Adrenal gland (tissue), 12 donors: ENCODE results near the gene SFMBT1. TPM values are rescaled to one million over a fixed set of nuclear protein-coding genes. Genes with fewer than 3 reads are reported as not detected.
"Not testable (repeated sequence)": the region's sequence is repeated elsewhere in the genome, so short reads cannot be mapped to it uniquely, and the experiment has no call there.

Source experiments
- DNase-seq, 7 donors: peaks; one replicate each; pipeline ENCODE4 v3.0.0-alpha.2; 2019 to 2020
- H3K27ac ChIP-seq, 5 donors: fragments of 200-600 bp; sonication (generic) in 4 of 5; 1 replicate in 3 of 5; 2 replicates in 2 of 5; pipeline versions ENCODE4 v1.5.1 to v1.8.0; 2016 to 2020; ENCODE audit warnings: mild to moderate bottlenecking in 1 of 5
- H3K27me3 ChIP-seq: fragments of 200-600 bp; 2 replicates; pipeline ENCODE4 v1.8.0; 2021
- H3K36me3 ChIP-seq, 2 donors: fragments of 200-600 bp; replicated peaks in 1 of 2; 1 replicate in 1 of 2; 2 replicates in 1 of 2; pipeline versions ENCODE4 v1.5.1 to v1.8.0; 2018 to 2022
- H3K4me1 ChIP-seq, 2 donors: fragments of 200-600 bp; replicated peaks in 1 of 2; 1 replicate in 1 of 2; 2 replicates in 1 of 2; pipeline versions ENCODE4 v1.5.1 to v1.8.0; 2018 to 2021
- H3K4me3 ChIP-seq, 4 donors: fragments of 200-600 bp; sonication (generic) in 3 of 4; one replicate each; pipeline ENCODE4 v1.5.1; 2016 to 2018
- H3K9me3 ChIP-seq, 3 donors: fragments of 200-600 bp; sonication (generic) in 1 of 3; replicated peaks in 1 of 3; 1 replicate in 2 of 3; 2 replicates in 1 of 3; pipeline versions ENCODE4 v1.5.1 to v1.8.0; 2016 to 2021
- POLR2A ChIP-seq, 2 donors: fragments of 450-650 bp; IDR thresholded peaks; one replicate each; pipeline ENCODE4 v1.6.1; 2017; ENCODE audit warnings: antibody characterized with exemption in 2 of 2, mild to moderate bottlenecking in 2 of 2, moderate library complexity in 1 of 2
- WGBS, 4 donors: extraction: QIAGEN DNeasy Blood & Tissue Kit in 2 of 4; methylation state at CpG; one replicate each; pipeline versions ENCODE4 v1.1.5 to v1.1.7; 2013 to 2017; 5-methylcytosine and 5-hydroxymethylcytosine counted together
- intact Hi-C, 2 donors: fragments of 100-400 bp; cut with DNase I; formaldehyde crosslinking; loops; one replicate each; pipeline versions ENCODE4 v1.14.1 to v1.15.0; 2022 to 2023
- polyA plus RNA-seq, 3 donors: library from polyadenylated mRNA; stranded (reverse); fragments of 200-250 nt in 2 of 3; fragments of 350-450 nt in 1 of 3; fragmentation: Illumina TruSeq in 1 of 3; extraction: RNeasy Lipid Tissue Mini Kit (QIAGEN cat#74804) in 1 of 3; gene quantifications; one replicate each; pipeline ENCODE4 v1.2.3, GENCODE V29; 2013 to 2014
- total RNA-seq, 9 donors: library from RNA; depleted of rRNA in 4 of 9; stranded (reverse); fragments of >200 nt in 4 of 9; fragments of 120-200 nt in 1 of 9; fragmentation: NEBNext Ultra II Directional in 1 of 9; extraction: Animal tissue kit (Norgen Biotek cat#: 25700) in 1 of 9; gene quantifications; one replicate each; pipeline versions ENCODE4 v1.1.0 to v1.2.4, GENCODE V29; 2013 to 2023
- TF ChIP-seq, protein P1 (sequence below), 6 experiments: fragments of 450-650 bp in 4 of 6; fragments of 200-600 bp in 2 of 6; sonication (generic) in 1 of 6; IDR thresholded peaks; 1 replicate in 5 of 6; 2 replicates in 1 of 6; pipeline versions ENCODE4 v1.5.1 to v1.8.0; 2016 to 2021; ENCODE audit warnings: antibody characterized with exemption in 6 of 6, mild to moderate bottlenecking in 2 of 6, moderate library complexity in 1 of 6
- donor health status: healthy with polysubstance abuse.
- donor health status: Bipolar disorder and iron deficiency.
- donor health status: DM: yes; HTN: yes; CAD: no.
- donor health status: DM: no; HTN: no; CAD: no.
- donor health status: DM: no; HTN: no; CAD: no.
- donor health status: DM: yes; HTN: yes; CAD: no.

The SFMBT1 gene
- total and polyA plus RNA-seq, 12 donors: 2.1 to 14.8 (median 8.3) TPM

DNA sequence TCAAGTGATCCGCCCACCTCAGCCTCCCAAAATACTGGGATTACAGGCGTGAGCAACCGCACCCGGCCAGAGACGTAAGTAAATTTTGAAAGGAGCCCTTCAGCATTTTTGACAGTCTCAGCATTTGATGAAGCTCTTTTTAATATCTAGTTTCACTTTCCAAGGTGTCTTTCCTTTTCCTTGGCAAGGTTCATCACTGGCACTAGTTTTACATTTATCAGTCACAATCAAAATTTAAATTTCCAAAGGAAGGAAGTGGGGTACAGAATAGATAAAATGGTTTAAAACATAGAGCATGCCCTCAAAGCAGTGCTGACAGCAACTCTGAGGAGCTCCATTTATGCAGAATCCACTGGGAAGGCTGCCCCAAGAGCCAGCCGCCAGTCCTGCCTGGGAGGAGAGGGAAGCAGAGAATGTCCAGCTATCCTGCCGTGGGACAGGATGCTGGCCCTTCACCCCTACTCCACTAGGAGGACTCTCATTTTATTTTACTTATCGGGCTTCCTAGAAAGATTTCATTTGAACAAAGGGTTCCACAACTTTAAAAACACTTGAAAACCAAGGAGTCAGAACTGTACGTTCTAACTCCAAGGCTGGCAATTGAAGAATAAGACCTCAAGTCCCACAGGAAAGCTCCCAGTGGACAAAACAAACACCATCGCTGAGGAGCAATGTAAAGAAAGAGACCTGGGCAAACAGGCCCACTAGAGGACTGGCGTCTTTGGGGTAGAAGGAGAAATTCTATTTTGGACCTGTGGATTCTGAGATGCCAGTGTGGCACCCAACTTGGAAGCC lies 9.9 kb downstream of the SFMBT1 start:
- 80 to 87% (median 84%) methylated on average over 11 of the region's 11 CpGs for WGBS, 4 donors
- DNase-seq: no peak

DNA sequence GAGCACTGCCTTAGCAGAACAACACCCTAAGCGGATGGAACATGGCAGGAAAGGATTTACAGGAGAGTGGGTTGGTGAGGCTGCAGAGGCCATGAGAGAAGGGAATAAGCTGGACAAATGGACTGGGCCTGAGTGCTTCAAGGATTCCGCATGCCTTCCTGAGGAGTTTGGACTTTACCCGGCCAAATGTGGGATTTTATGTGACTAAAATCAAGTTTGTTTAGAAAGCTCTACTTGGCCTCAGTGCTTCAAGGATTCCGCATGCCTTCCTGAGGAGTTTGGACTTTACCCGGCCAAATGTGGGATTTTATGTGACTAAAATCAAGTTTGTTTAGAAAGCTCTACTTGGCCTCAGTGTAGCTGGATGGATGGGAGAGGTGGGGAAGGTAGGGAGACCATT lies 10.9 kb downstream of the SFMBT1 start:
- H3K4me3 ChIP-seq, H3K9me3 ChIP-seq, H3K36me3 ChIP-seq, H3K27me3 ChIP-seq, DNase-seq, intact Hi-C loops, H3K27ac ChIP-seq, H3K4me1 ChIP-seq: not testable (repeated sequence)
- 93 to 98% (median 95%) methylated on average over 5 of the region's 5 CpGs for WGBS, 4 donors

More for the DNA sequence above, 9.9 kb downstream of the SFMBT1 start:
- no peak overlapping the region for H3K27ac ChIP-seq
- TF ChIP-seq, protein P1, sequence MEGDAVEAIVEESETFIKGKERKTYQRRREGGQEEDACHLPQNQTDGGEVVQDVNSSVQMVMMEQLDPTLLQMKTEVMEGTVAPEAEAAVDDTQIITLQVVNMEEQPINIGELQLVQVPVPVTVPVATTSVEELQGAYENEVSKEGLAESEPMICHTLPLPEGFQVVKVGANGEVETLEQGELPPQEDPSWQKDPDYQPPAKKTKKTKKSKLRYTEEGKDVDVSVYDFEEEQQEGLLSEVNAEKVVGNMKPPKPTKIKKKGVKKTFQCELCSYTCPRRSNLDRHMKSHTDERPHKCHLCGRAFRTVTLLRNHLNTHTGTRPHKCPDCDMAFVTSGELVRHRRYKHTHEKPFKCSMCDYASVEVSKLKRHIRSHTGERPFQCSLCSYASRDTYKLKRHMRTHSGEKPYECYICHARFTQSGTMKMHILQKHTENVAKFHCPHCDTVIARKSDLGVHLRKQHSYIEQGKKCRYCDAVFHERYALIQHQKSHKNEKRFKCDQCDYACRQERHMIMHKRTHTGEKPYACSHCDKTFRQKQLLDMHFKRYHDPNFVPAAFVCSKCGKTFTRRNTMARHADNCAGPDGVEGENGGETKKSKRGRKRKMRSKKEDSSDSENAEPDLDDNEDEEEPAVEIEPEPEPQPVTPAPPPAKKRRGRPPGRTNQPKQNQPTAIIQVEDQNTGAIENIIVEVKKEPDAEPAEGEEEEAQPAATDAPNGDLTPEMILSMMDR (IDR thresholded peaks at IDR 0.05): no peak
- no peak for TF ChIP-seq POLR2A (IDR thresholded peaks at IDR 0.05)
- H3K27me3 ChIP-seq: no peaks in the 10 kb centered on the region
- no peaks in the 10 kb centered on the region for H3K36me3 ChIP-seq
- H3K9me3 ChIP-seq: no peaks in the 10 kb centered on the region
- H3K4me1 ChIP-seq: no peaks in the 10 kb centered on the region
- H3K4me3 ChIP-seq: no peak overlapping the region
- intact Hi-C loops: no loop called here

DNA sequence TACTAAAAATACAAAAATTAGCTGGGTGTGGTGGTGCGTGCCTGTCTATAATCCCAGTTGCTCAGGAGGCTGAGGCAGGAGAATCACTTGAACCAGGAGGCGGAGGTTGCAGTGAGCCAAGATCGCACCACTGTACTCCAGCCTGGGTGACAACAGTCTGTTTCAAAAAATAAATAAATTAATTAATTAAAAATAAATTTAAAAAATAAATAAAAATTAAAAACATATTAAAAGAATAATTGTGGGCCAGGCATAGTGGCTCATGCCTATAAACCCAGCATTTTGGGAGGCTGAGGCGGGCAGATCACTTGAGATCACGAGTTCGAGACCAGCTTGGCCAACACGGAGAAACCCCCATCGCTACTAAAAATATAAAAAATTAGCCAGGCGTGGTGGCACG lies 11.5 kb downstream of the SFMBT1 start:
- H3K27ac ChIP-seq, H3K9me3 ChIP-seq, H3K4me3 ChIP-seq, intact Hi-C loops, H3K4me1 ChIP-seq, DNase-seq, H3K36me3 ChIP-seq, H3K27me3 ChIP-seq: not testable (repeated sequence)
- WGBS, 4 donors: 95 to 97% (median 96%) methylated on average over 10 of the region's 10 CpGs

DNA sequence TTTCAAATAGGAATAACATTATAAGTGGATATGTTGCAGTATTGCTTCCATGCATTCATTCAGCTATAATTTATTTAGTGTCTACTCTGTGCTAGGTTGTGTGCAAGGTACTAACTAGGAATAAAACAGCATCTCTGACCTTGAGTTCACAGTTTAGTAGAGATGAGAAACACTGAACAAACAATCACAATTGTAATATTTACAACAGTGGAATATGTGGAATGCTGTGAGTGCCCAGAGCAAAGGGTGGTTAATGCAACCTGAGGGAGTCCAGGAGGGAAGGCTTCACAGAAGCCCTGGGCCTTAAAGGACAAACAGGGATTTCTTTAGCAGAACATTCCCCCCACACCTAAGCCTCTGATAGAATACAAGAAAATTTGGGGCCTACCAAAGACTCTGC lies 13.3 kb downstream of the SFMBT1 start:
- no peaks in the 10 kb centered on the region for H3K27me3 ChIP-seq
- peaks cover 0 to 4% of the 10 kb centered on the region in 2 donors for H3K4me1 ChIP-seq
- no peaks in the 10 kb centered on the region for H3K9me3 ChIP-seq
- TF ChIP-seq, protein P1 (IDR thresholded peaks at IDR 0.05): no peak
- no peak for TF ChIP-seq POLR2A (IDR thresholded peaks at IDR 0.05)
- H3K36me3 ChIP-seq: no peaks in the 10 kb centered on the region
- no peak overlapping the region for H3K4me3 ChIP-seq
- intact Hi-C loops: no loop called here
- DNase-seq: no peak
- no peak overlapping the region for H3K27ac ChIP-seq

DNA sequence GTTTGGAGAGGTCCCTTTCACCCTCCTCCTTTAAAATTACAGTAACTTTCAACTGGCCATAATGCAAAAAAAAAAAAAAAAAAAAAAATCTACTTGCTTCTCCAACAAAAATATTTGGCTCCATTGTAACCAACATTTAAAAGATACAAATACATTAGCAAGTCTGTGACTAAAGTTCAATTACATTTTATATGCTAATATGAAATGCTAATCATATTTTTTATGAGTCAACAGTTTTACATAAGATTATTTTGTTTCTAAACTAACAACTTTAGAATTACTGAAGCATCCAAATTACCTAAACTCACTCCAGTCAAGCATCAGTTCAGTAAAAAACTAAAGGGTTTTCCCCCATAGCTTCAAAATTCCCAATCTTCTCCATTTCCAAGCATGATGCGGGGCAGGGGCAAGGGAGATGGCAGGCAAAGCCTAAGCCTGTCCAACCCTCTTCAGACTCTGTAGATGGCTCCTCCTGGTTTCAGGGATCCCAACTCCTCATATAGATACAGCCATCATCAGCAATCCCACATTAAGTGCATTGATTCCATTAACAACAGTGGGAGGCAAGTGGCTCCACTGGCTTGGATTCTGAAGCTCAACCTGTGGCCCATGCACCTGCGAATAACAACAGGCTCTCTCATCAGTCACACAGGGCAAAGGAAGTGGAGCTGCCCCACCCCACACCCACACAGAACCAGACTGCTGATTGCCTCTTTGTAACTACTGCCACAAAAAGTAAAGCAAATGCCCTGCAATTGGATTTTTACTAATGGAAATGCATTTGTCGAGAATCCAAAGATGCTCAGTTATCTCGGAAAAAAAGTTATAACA lies 15.0 kb downstream of the SFMBT1 start:
- no peak for DNase-seq
- TF ChIP-seq POLR2A (IDR thresholded peaks at IDR 0.05): no peak
- TF ChIP-seq, protein P1 (IDR thresholded peaks at IDR 0.05): no peak
- intact Hi-C loops: no loop called here
- WGBS, 4 donors: 84 to 94% (median 90%) methylated on average over 3 to 4 of the region's 4 CpGs
- H3K27ac ChIP-seq: no peak overlapping the region
- no peaks in the 10 kb centered on the region for H3K9me3 ChIP-seq
- peaks cover 0 to 11% of the 10 kb centered on the region in 2 donors for H3K4me1 ChIP-seq
- H3K4me3 ChIP-seq: no peak overlapping the region
- H3K27me3 ChIP-seq: no peaks in the 10 kb centered on the region
- no peaks in the 10 kb centered on the region for H3K36me3 ChIP-seq
